PC-9 (cell line): Measurements from ENCODE around the gene COL4A1. TPM values are rescaled to one million over a fixed set of nuclear protein-coding genes. Genes with fewer than 3 reads are reported as not detected.

ENCODE experiments used
- BruUV-seq: library from RNA; stranded (reverse); fragments of 400-500 nt; replicated peaks from 2 replicates; lab custom pipeline; 2021; lab: Mats Ljungman, UMichigan
- CTCF ChIA-PET: fragments of 300-600 bp; sonication (Branson Sonifier 250); formaldehyde crosslinking; loops from one replicate; lab custom pipeline; 2022; ENCODE audit warnings: antibody characterized with exemption; lab: Charles Lee
- POLR2A ChIA-PET: fragments of 300-600 bp; sonication (Branson Sonifier 250); formaldehyde crosslinking; loops from one replicate; lab custom pipeline; 2022; ENCODE audit warnings: antibody characterized with exemption; ENCODE audit not compliant: unreplicated experiment; lab: Charles Lee
- DNase-seq, 2 experiments: peaks; one replicate each; pipeline versions ENCODE4 v3.0.0 to v3.0.0-alpha.2; 2015 to 2022; ENCODE audit warnings: mixed read lengths in 1 of 2
- H2AFZ ChIP-seq: fragments of 200-600 bp; sonication (generic); 2 replicates; pipeline ENCODE4 v1.8.1; 2017; ENCODE audit warnings: antibody characterized with exemption
- H3F3A ChIP-seq: fragments of 200-600 bp; sonication (generic); 2 replicates; pipeline ENCODE4 v1.8.1; 2017; ENCODE audit warnings: antibody characterized with exemption, mild to moderate bottlenecking, low read depth; ENCODE audit not compliant: insufficient read depth
- H3K27ac ChIP-seq: fragments of 200-600 bp; sonication (generic); 2 replicates; pipeline ENCODE4 v1.6.1; 2016; ENCODE audit warnings: mixed run types
- H3K27me3 ChIP-seq: fragments of 200-600 bp; sonication (generic); 2 replicates; pipeline ENCODE4 v1.6.1; 2016; ENCODE audit warnings: low read depth, mixed run types; ENCODE audit not compliant: insufficient read depth
- H3K36me3 ChIP-seq: fragments of 200-600 bp; sonication (generic); 2 replicates; pipeline ENCODE4 v1.6.1; 2016; ENCODE audit warnings: low read depth, mixed run types
- H3K4me1 ChIP-seq: fragments of 200-600 bp; sonication (generic); replicated peaks from 2 replicates; pipeline ENCODE4 v1.6.1; 2016; ENCODE audit warnings: mixed run types; ENCODE audit not compliant: insufficient read depth
- H3K4me2 ChIP-seq: fragments of 200-600 bp; sonication (generic); 2 replicates; pipeline ENCODE4 v1.6.1; 2017; ENCODE audit warnings: mixed run types
- H3K4me3 ChIP-seq: fragments of 200-600 bp; sonication (generic); 2 replicates; pipeline ENCODE4 v1.6.1; 2016; ENCODE audit warnings: mixed run types
- H3K79me2 ChIP-seq: fragments of 200-600 bp; sonication (generic); 2 replicates; pipeline ENCODE4 v1.6.1; 2017; ENCODE audit warnings: low read depth, mixed run types
- H3K9me2 ChIP-seq: fragments of 200-600 bp; sonication (generic); 2 replicates; pipeline ENCODE4 v1.8.1; 2017; ENCODE audit warnings: mild to moderate bottlenecking; ENCODE audit not compliant: insufficient read depth
- H3K9me3 ChIP-seq: fragments of 200-600 bp; sonication (generic); 2 replicates; pipeline ENCODE4 v1.8.1; 2016; ENCODE audit warnings: low read depth; ENCODE audit not compliant: insufficient read depth
- H4K20me1 ChIP-seq: fragments of 200-600 bp; sonication (generic); 2 replicates; pipeline ENCODE4 v1.8.1; 2017; ENCODE audit not compliant: insufficient read depth
- CTCF ChIP-seq: fragments of 200-600 bp; sonication (generic); conservative IDR thresholded peaks from 2 replicates; pipeline ENCODE4 v1.6.1; 2017; ENCODE audit warnings: mixed run types, antibody characterized with exemption, mild to moderate bottlenecking, moderate library complexity
- EZH2 ChIP-seq: fragments of 200-600 bp; sonication (generic); IDR thresholded peaks from 2 replicates; pipeline ENCODE4 v1.8.0; 2017; ENCODE audit warnings: antibody characterized with exemption, low read depth
- intact Hi-C: fragments of 100-400 bp; cut with micrococcal nuclease; formaldehyde crosslinking; loops from one replicate; pipeline ENCODE4 v1.10.0; 2022; ENCODE audit not compliant: unreplicated experiment
- total RNA-seq: library from RNA; stranded (reverse); gene quantifications from 2 replicates; pipeline ENCODE4 v1.2.3, GENCODE V29; 2021

Gene COL4A1
- total RNA-seq, 1 experiment from 2014 or later, result 24.5 TPM

DNA sequence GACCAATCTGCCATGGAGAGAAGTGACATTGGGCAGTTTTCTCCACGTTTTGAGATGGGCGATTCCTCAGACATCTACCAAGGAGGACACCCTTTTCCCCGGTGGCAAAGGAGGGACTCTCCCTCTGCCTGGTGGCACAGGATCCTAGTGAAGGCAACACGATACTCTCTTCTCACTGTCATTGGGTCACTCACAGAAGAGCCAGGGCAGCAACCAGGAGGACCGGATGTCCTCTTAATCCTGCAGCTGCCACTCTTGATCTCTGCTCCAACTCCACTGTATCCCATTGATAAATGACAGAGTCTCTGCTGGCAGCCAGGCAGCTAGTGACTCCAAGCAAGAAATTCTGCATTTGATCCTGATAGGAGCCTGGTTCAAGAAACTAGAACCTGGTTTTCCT is 42.3 kb upstream of the COL4A1 start:
- Histone ChIP-seq H4K20me1 (no peaks in the 10 kb centered on the region), H3K27ac (peak overlapping the region; percentile 83), H3K4me1 (peaks cover 48% of the 10 kb centered on the region)

GRCh38 chr13:110348309-110349105 is 41.5 kb upstream of the COL4A1 start:
- CTCF ChIA-PET, result no interaction called here
- peak overlapping the region; percentile 83 for H3K27ac ChIP-seq

More for the DNA sequence above, 42.3 kb upstream of the COL4A1 start:
- no peak for TF ChIP-seq EZH2
- no peak for TF ChIP-seq CTCF
- CTCF ChIA-PET, result no interaction called here
- Histone ChIP-seq H3K36me3 (no peaks in the 10 kb centered on the region), H3K9me3 (no peaks in the 10 kb centered on the region), H3F3A (peaks cover 38% of the 10 kb centered on the region), H2AFZ (no peak overlapping the region), H3K4me2 (peak overlapping the region; percentile 69; the same call in 1 of the 2 replicates), H3K9me2 (no peaks in the 10 kb centered on the region), H3K79me2 (no peaks in the 10 kb centered on the region), H3K27me3 (no peaks in the 10 kb centered on the region), H3K4me3 (no peak overlapping the region)
- no peak for DNase-seq
- intact Hi-C loops, result no loop called here
- POLR2A ChIA-PET, result no interaction called here
- BruUV-seq, result no TSS peak

More at GRCh38 chr13:110348309-110349105, 41.5 kb upstream of the COL4A1 start:
- Histone ChIP-seq H3K4me2 (peak overlapping the region; percentile 69), H3K4me1 (peaks cover 55% of the 10 kb centered on the region), H3F3A (peaks cover 46% of the 10 kb centered on the region), H4K20me1 (no peaks in the 10 kb centered on the region), H2AFZ (peak overlapping the region; percentile 13; the same call in 1 of the 2 replicates), H3K9me3 (no peaks in the 10 kb centered on the region), H3K27me3 (no peaks in the 10 kb centered on the region), H3K36me3 (no peaks in the 10 kb centered on the region), H3K9me2 (no peaks in the 10 kb centered on the region), H3K79me2 (no peaks in the 10 kb centered on the region), H3K4me3 (peak overlapping the region; percentile 9; the same call in 1 of the 2 replicates)
- DNase-seq, result no peak
- no peak for TF ChIP-seq EZH2
- no peak for TF ChIP-seq CTCF
- intact Hi-C loops, result no loop called here
- POLR2A ChIA-PET, result interaction anchor here (0.9 to 1.2 kb wide), 2 partner anchors 28 to 102 kb away, joined by 3 to 5 read pairs; no protein-coding TSS in a partner anchor
- TSS peak; percentile 65 for BruUV-seq
